OCI-LY1 (cell line): ENCODE measurements around the gene MARF1.

Source experiments
- H2AFZ ChIP-seq: fragments of 200-600 bp; sonication (generic), shearing (Covaris generic); 2 replicates; pipeline ENCODE4 v1.6.0; 2014; ENCODE audit warnings: antibody characterized with exemption, mild to moderate bottlenecking, low read length
- H3F3A ChIP-seq: fragments of 200-600 bp; sonication (generic), shearing (Covaris generic); 2 replicates; pipeline ENCODE4 v1.6.0; 2014; ENCODE audit warnings: mild to moderate bottlenecking, antibody characterized with exemption, low read length, moderate library complexity; ENCODE audit not compliant: insufficient read depth
- H3K27ac ChIP-seq: fragments of 200-600 bp; sonication (generic); 2 replicates; pipeline ENCODE4 v1.5.1; 2014; ENCODE audit warnings: low read length, mixed run types, mild to moderate bottlenecking, low read depth; ENCODE audit not compliant: poor library complexity, severe bottlenecking
- H3K27me3 ChIP-seq: fragments of 200-600 bp; sonication (generic); 2 replicates; pipeline ENCODE4 v1.6.0; 2014; ENCODE audit warnings: antibody characterized with exemption, mild to moderate bottlenecking, low read length, moderate library complexity; ENCODE audit not compliant: insufficient read depth
- H3K36me3 ChIP-seq: fragments of 200-600 bp; sonication (generic); 2 replicates; pipeline ENCODE4 v1.6.1; 2014; ENCODE audit warnings: mild to moderate bottlenecking, antibody characterized with exemption, low read length, moderate library complexity, mixed read lengths; ENCODE audit not compliant: insufficient read depth
- H3K4me1 ChIP-seq: fragments of 200-600 bp; sonication (generic); 2 replicates; pipeline ENCODE4 v1.5.1; 2014; ENCODE audit warnings: mild to moderate bottlenecking, low read length, moderate library complexity; ENCODE audit not compliant: insufficient read depth, severe bottlenecking
- H3K4me2 ChIP-seq: fragments of 200-600 bp; sonication (generic), shearing (Covaris generic); 2 replicates; pipeline ENCODE4 v1.6.1; 2014; ENCODE audit warnings: low read length
- H3K4me3 ChIP-seq: fragments of 200-600 bp; sonication (generic); 2 replicates; pipeline ENCODE4 v1.5.1; 2014; ENCODE audit warnings: low read length, low read depth, mild to moderate bottlenecking, mixed read lengths; ENCODE audit not compliant: poor library complexity, severe bottlenecking
- H3K79me2 ChIP-seq: fragments of 200-600 bp; shearing (Covaris generic); 2 replicates; pipeline ENCODE4 v1.6.1; 2016; ENCODE audit warnings: mixed run types, low read length, mixed read lengths; ENCODE audit not compliant: insufficient read depth
- H3K9ac ChIP-seq: fragments of 200-600 bp; sonication (generic), shearing (Covaris generic); 2 replicates; pipeline ENCODE4 v1.6.1; 2014; ENCODE audit warnings: mild to moderate bottlenecking, low read length, mixed read lengths
- H3K9me2 ChIP-seq: fragments of 200-600 bp; sonication (generic), shearing (Covaris generic); 2 replicates; pipeline ENCODE4 v1.6.1; 2014; ENCODE audit warnings: low read depth, mild to moderate bottlenecking, low read length, mixed read lengths
- H3K9me3 ChIP-seq: fragments of 200-600 bp; shearing (Covaris generic); 2 replicates; pipeline ENCODE4 v1.6.1; 2014; ENCODE audit warnings: low read length, mixed read lengths
- H4K20me1 ChIP-seq: fragments of 200-600 bp; sonication (generic), shearing (Covaris generic); 2 replicates; pipeline ENCODE4 v1.6.0; 2016; ENCODE audit warnings: mild to moderate bottlenecking, low read length; ENCODE audit not compliant: insufficient read depth
- EZH2 ChIP-seq: fragments of 200-600 bp; sonication (generic), shearing (Covaris generic); IDR thresholded peaks from 2 replicates; pipeline ENCODE4 v1.8.0; 2017; ENCODE audit warnings: borderline replicate concordance, mixed run types, mild to moderate bottlenecking, antibody characterized with exemption, low read length, moderate library complexity, mixed read lengths
- TF ChIP-seq, protein P1 (sequence below): fragments of 200-600 bp; sonication (generic), shearing (Covaris generic); IDR thresholded peaks from 2 replicates; pipeline ENCODE4 v1.5.1; 2017; ENCODE audit warnings: mild to moderate bottlenecking, antibody characterized with exemption, low read length, moderate library complexity, mixed read lengths

MARF1 gene

DNA sequence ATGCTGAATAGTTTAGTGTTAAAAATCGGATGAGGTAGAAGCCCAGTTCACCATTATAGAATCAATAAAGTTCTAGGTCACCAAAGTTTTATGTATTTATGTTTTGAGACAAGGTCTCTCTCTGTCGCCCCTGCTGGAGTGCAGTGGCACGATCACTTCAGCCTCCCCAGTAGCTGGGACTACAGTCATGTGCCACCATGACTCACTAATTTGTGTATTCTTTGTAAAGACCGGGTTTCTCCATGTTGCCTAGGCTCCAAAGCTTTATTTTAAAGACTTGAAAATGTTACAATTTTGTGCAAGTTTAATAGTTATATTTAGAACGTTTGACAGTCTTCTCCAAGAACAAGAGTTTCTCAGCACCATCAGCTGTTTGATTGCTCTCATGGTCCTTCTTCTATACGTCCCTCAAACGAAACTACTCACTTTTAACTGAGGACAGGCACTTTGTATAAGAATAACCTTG is 39.2 kb upstream of the MARF1 start:
- Histone ChIP-seq H3K27ac (no peak overlapping the region), H3K9ac (no peak overlapping the region), H3K9me2 (no peaks in the 10 kb centered on the region), H3K9me3 (no peaks in the 10 kb centered on the region), H3K79me2 (no peaks in the 10 kb centered on the region), H3F3A (no peaks in the 10 kb centered on the region), H3K36me3 (peaks cover 88% of the 10 kb centered on the region), H4K20me1 (no peaks in the 10 kb centered on the region), H3K4me3 (no peak overlapping the region), H3K27me3 (no peaks in the 10 kb centered on the region), H3K4me2 (no peak overlapping the region), H3K4me1 (no peaks in the 10 kb centered on the region), H2AFZ (no peak overlapping the region)
- TF ChIP-seq, protein P1, sequence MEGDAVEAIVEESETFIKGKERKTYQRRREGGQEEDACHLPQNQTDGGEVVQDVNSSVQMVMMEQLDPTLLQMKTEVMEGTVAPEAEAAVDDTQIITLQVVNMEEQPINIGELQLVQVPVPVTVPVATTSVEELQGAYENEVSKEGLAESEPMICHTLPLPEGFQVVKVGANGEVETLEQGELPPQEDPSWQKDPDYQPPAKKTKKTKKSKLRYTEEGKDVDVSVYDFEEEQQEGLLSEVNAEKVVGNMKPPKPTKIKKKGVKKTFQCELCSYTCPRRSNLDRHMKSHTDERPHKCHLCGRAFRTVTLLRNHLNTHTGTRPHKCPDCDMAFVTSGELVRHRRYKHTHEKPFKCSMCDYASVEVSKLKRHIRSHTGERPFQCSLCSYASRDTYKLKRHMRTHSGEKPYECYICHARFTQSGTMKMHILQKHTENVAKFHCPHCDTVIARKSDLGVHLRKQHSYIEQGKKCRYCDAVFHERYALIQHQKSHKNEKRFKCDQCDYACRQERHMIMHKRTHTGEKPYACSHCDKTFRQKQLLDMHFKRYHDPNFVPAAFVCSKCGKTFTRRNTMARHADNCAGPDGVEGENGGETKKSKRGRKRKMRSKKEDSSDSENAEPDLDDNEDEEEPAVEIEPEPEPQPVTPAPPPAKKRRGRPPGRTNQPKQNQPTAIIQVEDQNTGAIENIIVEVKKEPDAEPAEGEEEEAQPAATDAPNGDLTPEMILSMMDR: peak; percentile 58
- TF ChIP-seq EZH2: no peak

GRCh38 chr16:15677447-15677846 is 34.5 kb upstream of the MARF1 start:
- Histone ChIP-seq H3K27ac (no peak overlapping the region), H3K9me2 (no peaks in the 10 kb centered on the region), H3K36me3 (peaks cover 79% of the 10 kb centered on the region), H3F3A (no peaks in the 10 kb centered on the region), H3K9me3 (no peaks in the 10 kb centered on the region), H3K79me2 (no peaks in the 10 kb centered on the region), H3K27me3 (no peaks in the 10 kb centered on the region), H3K4me1 (no peaks in the 10 kb centered on the region), H2AFZ (no peak overlapping the region), H4K20me1 (no peaks in the 10 kb centered on the region), H3K4me2 (no peak overlapping the region), H3K9ac (no peak overlapping the region), H3K4me3 (no peak overlapping the region)
- TF ChIP-seq, protein P1: no peak
- TF ChIP-seq EZH2: no peak

- Histone ChIP-seq H3K4me3 (no peak overlapping the region), H3K27me3 (no peaks in the 10 kb centered on the region), H3K4me2 (no peak overlapping the region), H3K9me3 (no peaks in the 10 kb centered on the region), H3K4me1 (no peaks in the 10 kb centered on the region), H2AFZ (no peak overlapping the region), H3K79me2 (no peaks in the 10 kb centered on the region), H3K27ac (no peak overlapping the region), H3K9me2 (no peaks in the 10 kb centered on the region), H3F3A (no peaks in the 10 kb centered on the region), H4K20me1 (no peaks in the 10 kb centered on the region), H3K36me3 (peaks cover 82% of the 10 kb centered on the region), H3K9ac (no peak overlapping the region)
- TF ChIP-seq, protein P1: no peak
- TF ChIP-seq EZH2: no peak
These were observed 33.6 kb upstream of the MARF1 start for GRCh38 chr16:15676506-15676905.
